Cerebellar cortex (tissue), 1 donor: Measurements from ENCODE around the gene ANO10.

Experiments used
- DNase-seq: peaks from one replicate; pipeline ENCODE4 v3.0.0-alpha.2; 2015; ENCODE audit warnings: low spot score

The ANO10 gene

DNA sequence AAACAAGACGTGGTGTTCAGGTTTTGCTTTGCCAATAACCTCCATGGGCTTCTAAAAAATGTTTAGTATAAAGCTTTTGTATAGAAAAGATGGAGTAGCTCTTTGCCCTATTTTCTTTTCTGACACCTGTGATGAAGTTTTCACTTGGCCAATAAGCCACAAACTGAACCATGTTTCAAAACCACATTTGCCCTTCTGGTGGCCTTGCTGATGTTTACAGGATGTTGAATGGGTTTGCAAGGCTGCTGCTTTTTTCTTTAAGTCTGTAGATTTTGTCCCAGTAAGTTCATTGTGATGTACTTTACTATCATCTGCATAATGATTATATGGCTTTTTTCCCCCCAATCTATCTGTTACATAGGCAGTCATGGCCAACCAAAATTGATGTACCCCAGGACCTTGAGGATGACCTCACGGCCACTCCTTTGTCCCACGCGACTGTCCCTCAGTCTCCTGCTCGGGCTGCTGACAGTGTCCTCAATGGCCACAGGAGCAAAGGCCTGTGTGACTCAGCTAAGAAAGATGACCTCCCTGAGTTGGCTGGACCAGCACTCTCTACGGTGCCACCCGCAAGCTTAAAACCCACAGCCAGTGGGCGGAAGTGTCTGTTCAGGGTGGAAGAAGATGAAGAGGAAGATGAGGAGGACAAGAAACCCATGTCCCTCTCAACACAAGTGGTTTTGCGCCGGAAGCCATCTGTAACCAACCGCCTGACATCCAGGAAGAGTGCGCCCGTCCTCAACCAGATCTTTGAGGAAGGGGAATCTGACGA lies 274.6 kb downstream of the ANO10 start:
- DNase-seq: no peak

DNA sequence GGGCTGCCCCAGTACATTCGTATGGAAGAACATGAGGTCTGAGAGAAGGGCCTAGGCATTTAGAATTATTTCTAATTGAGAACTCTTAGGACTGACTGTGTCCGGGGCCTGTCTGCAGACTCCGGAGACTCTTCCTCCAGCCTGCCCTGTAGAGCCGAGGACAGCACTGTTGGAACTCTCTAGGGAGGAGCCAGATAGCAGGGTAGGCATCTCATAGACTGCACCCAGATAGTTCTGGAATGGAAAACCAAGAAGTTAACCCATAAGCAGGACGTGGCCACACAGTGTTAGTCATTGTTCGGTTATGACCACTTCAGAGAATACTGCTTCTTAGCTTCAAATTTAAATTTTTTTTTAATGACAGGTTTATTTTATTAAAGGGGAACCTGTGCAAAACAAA lies 275.9 kb downstream of the ANO10 start:
- DNase-seq: no peak

DNA sequence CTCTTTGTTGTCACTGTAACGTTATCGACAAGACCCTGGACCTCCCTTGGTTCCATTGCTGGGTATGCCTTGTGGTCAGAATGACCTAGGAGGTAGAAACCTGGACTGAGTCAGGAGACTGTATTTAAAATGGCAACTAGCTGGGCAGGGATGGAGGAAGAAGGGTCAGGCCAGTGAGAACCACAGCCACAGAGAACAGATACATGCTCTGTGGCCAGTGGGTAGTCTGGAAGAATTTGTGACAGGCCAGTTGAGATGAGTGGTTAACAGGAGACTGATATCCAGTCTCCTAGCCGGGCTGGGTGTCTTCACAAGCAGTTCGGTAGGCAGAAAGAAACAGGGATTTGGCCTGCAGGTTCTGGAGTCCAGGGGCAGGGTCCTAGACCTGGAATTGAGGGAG lies 276.6 kb downstream of the ANO10 start:
- no peak for DNase-seq

DNA sequence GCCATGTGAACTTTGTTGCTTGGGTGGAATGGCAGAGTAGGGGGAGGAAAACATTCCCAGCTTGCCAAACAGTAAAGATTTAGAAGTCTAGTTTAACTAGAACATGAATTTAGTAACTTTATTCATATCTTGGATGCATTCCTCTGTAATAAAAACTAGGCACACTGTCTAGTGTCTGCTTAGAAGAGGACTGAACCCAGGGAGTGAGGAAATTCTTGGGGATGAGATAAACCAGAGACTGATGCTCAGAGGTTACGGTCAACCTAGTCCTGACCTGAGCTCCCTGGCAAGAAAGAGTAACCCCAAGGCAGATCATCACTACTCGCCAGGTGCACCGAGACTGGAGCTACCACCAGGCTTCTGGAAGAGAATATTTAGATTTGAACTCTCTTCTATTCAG lies 277.3 kb downstream of the ANO10 start:
- no peak for DNase-seq

DNA sequence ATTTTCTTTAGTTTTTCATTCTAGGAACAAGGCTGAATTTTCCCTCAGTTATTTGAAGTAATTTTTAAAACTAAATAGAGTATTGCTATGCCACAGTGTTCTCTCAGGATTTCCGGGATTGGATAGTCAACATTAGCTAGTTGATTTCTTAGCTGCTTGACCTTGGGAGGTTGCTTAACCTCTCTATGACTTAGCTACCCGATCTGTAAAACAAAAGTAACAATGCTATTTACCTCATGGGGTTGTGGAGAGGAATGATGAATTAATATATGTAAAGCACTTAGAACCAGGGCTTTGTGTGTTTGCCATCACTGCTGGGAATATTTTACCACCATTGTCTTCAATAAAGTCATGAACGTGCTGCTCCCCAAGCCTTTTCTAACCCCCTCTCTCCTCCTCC lies 278.0 kb downstream of the ANO10 start:
- no peak for DNase-seq

DNA sequence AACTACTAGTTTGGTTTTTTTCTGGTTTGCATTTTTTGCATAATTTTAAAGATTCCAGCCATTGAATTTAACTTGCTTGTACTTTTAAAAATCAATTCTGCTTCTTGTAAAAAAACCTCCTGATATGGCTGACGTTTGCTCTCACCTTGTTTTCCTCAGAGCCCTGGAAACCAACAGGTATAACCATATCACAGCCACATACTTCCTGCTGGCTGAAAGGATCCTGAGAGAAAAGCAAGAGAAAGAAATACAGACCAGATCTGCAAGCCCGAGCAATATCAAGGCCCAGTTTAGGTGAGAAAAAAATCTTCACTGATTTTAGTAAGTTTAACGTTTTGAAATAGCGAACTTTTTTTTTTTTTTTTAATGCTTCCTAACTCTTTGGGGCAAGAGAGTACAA lies 278.6 kb downstream of the ANO10 start:
- DNase-seq: no peak

DNA sequence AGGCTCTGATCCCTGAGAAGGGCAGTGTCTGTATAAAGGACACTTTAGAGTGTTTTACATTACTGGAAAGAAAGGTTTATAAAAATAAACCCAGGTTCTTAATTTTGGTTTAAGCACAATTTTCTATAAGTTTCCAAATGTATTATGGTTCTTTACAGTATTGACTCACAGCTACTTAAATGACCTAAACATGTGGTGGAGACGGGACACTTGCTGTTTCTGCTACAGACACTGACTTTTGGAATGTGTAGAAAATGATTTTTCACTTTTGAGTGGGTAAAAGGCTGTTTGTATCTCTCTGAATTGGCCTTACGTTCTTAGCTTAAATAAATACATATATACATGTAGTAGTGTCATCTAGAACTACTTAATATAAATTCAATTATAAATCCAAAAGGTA lies 280.0 kb downstream of the ANO10 start:
- DNase-seq: no peak

DNA sequence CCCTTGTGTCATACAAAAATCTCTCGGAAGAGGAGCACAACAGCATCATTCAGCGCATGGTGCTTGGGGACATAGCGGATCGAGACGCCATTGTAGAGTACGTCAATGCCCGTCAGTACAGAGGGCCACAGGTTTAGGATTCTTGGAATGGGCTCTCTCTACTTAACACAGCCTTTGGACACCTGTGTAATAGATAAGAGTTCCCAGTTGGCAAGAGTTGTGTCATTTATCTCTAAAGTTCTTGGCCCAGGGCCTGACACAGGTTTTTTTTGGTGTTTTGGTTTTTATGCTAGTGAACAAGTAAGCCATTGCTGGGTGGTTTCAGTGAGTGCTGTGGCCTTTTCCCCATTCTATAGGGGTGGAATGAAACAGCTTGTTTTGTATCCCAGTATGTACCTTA lies 281.4 kb downstream of the ANO10 start:
- no peak for DNase-seq

DNA sequence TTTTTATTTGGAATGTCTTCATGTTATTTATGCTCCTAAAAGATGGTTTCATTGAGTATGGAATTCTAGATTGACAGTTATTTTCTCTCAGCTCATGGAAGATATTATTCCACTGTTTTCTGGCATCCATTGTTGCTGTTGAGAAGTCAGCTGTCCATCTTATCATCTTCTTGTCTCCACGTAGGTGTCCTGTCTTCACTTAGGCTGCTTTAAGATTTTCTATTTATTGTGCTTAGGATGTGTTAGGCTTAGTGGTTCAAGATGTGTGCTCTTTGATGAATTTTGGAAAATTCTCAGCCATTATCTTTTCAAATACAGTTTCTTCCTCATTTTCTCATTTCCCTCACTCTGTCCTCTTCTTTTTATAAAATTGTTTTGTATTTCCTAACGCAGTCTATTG lies 283.5 kb downstream of the ANO10 start:
- DNase-seq: no peak

DNA sequence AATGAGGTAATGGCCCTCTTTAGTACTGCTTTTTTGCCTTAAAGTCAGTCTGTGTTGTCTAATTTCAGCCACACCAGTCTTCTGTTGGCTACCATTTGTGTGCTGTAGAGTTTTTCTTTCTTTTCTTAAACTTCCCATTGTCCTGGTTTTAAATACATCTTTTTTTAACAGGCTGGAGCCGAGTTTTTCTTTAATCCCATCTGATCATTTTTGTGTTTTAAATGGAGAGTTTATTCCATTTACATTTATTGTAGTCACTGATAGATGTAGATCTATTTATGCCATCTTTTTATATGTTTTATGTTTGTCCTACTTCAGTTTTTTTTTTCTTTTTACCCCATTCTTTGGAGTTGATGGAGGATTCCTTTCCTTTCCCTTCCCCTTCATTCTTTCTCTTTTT lies 286.0 kb downstream of the ANO10 start:
- no peak for DNase-seq

DNA sequence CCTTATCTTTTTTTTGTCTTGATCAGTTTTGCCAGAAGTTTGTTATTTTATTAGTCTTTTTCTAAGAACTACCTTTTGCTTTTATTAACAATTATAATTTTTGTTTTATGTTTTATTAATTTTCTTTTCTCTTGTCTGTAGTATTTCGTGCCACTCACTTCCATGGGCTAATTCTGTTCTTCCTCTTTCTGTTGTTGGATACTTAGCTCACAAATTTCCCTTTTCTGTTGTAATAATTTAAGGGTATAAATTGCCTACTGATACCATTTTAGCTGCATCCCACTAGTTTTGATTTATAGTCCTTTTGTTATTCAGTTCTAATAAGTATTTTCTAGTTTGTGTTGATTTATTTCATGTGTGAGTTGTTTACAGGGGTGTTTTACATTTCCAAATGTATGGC lies 286.8 kb downstream of the ANO10 start:
- no peak for DNase-seq

DNA sequence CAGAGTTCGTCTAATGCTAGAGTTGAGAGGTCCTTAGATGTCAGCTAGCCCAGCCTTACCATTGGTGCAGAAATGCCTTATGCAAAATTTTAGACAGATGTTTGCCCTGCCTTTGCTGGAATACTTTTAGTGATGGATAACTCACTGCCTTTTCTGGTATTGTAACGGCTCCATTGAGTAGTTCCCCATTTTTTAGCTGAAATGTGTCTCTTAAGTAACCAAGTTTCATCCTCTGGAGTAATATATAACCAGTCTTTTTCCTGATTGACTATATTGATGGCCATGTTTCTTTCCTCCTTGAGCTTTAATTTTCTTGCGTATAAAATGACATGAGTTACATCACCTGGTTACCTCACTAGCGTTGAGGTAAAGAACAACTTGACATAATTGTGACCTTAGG lies 290.4 kb downstream of the ANO10 start:
- no peak for DNase-seq

DNA sequence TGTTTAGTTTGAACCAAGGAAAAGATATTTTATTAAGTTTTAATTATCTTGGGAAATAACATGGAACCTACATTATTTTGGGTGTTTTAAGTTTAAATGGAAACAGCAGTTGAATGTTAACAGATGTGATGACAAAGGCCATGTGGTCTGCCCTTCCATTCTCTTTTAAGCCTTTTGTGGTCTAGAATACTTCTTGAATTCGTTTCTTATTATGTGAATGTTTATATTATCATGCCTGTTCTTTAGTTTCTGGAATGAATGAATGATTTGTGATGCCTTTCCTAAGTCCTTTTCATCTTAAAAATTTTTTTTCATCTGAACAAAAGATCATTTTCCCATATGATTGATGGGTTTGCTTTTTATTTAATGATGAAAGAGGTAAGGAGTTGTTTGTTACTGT lies 290.8 kb downstream of the ANO10 start:
- no peak for DNase-seq

DNA sequence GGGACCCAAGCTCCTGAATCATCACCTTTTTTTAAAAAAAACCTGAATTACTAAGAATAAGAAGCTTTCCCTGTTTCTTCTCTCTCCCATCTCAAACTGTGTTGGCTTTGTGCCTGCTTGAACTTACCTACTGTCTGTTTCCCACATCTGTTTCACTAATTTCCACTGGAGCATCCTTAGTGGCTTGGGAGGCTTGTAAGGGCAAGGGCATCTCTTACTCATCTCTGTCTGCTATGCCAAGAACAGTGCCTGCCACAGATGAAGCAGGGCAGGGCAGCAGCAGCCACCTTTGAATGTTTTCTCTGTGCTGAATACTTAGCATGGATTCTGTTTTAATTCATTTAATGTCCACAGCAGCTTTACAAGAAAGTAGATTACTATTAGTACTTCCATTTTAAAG lies 293.2 kb downstream of the ANO10 start:
- no peak for DNase-seq

DNA sequence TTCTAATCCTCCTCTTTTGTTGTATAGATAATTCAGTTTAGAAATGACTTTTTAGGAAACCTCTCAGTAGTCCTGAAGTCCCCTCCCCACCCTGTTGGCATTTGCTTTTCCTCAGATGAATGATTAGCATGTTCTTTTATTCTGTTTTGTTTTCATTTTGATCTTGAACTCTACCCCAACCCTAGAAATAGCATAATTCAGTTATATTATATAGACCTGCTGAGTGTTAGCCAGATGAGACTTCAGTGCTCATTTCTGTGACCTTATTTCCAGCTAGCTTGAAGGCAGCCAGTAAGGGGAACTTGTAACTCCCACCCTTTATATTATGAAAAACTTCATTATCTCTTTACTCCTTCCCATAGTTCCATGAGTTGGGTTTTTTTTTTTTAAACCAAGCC lies 294.2 kb downstream of the ANO10 start:
- no peak for DNase-seq

DNA sequence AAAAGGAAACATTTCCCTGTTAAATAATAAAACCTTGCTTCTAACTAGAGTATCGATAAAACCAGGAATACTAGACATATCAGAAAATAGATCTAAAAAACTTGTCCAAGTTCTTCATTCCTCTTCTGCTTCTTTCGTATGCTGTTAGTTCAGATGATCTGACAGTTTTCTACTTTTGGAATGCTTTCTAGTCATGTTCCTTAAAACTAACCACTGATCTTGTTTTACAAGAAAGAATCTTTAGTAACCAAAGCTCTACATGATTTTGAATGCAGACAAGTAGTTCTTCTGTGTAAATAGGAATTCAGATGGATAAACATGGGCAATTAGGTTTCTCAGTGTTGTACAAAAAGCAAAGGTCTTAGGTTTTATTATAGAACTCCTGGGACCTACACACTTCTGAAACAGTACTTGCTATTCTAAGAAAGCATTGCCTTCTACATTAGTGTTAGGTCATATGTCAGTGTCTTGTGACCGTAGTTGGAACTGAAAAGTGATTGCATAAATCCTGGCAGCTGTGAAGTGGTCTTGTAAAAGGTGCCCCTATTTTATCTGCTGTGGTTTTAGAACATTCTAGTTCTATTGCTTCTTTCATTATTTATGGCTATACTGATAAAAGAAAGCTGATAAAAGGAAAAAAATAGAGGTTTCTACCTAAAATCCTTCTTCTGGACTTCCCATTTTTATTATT lies 294.8 kb downstream of the ANO10 start:
- DNase-seq: no peak

DNA sequence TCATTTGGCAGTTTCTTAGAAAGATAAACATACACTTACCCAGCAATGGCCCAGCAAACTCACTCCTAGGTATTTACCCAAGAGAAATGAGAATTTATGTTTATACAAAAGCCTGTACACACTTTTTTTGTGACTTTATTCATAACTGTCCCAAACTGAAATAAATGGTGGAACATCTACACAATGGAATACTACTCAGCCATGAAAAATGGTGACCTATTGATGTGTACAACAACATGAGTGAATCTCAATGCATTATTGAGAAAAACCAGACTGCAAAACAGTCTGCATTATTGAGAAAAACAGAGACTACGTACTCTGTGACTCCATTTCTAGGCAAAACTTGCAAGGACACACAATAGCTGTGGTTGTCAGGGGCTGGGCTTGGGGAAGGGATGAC lies 298.3 kb downstream of the ANO10 start:
- no peak for DNase-seq

DNA sequence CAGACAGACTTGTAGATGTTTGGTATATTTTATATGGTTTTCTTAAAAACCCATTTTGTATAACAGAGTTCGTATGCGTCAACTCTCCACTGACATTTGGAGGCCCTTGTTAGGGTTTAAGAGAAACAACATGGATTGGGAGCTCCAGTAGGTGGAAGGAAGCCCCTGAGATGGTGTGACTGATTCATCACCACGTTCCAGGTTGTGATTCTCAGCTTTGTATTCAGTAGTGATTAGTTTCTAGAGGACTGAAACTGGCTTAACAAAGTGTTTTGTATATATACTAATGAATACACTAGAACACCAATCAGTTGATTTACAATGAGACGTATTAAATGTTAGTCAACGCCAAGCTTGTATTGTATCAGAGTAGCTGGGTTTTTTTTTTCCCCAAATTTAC lies 301.5 kb downstream of the ANO10 start:
- no peak for DNase-seq

DNA sequence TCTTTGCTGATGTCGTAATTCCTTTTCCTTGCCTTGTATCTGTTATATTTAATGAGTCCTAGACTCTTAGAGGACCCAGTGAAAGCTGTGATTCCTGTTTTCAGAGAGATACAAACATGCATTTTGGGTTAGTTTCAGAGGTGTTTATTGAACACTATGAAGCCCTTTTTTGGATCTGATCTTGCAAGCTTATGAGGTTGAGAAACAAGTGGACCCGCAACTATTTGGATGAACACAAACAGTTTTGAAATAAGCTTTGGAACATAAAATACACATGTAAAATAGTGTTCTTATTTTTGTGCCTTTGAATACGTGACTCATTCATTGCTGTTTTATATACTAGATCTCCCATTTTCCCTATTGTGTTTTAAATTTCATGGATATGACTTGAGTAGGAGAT lies 302.0 kb downstream of the ANO10 start:
- DNase-seq: no peak

DNA sequence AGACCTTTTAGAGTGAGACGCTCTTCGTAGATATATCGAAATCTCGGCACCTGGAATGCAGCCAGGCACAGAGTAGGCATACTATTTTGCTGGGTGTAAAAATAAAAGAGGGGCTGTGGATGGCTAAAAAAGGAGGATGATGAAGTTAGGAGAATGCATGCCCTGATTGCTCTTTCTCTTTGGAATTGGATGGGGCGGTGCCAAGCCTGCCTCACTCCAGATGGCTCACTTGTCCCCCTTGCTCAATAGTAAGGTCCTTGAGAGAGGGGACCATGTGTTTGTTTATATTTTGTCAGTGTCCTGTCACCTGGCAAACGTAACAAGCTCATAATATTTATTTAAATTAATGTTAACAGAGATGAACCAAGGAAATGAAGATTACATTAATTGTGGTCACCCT lies 302.4 kb downstream of the ANO10 start:
- DNase-seq: peak; percentile 40

DNA sequence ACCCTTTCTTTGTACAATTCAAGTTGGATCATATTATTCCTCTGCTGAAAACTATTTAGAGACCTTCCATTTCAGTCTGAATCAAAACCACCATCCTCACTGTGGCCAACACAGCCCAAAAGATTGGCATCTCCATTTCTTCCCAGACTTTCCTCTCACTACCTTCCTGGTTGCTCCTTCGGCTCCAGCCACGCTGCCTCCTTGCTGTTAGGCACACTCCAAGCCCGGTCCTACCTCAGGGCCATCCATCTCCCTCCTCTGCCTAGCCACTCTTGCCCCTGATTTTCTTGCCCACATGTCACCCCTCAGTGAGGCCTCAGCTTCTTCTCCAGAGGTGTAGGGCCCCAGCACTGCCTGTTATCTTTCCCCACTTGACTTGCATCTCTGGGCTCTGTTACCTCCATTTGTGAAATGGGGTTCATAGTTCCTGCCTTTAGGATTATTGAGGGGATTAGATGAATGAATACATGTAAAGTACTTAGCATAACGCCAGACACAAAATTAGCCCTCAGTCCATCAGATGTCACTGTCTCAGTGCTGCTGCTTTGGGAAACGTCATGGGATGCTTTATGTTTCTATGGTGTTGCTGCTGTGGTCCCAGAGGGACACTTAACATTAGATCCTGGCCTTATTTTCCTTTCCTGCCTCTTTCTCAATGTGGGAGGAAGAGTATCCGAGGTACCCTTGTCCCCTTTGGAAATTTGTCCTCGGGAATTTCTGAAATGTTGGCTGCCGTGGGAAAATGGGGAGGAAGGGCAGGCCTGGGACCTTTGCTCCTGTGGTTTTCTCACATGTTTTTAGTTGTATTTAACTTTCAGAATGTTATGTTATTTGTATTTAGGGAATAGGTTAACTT lies 304.1 kb downstream of the ANO10 start:
- DNase-seq: no peak

DNA sequence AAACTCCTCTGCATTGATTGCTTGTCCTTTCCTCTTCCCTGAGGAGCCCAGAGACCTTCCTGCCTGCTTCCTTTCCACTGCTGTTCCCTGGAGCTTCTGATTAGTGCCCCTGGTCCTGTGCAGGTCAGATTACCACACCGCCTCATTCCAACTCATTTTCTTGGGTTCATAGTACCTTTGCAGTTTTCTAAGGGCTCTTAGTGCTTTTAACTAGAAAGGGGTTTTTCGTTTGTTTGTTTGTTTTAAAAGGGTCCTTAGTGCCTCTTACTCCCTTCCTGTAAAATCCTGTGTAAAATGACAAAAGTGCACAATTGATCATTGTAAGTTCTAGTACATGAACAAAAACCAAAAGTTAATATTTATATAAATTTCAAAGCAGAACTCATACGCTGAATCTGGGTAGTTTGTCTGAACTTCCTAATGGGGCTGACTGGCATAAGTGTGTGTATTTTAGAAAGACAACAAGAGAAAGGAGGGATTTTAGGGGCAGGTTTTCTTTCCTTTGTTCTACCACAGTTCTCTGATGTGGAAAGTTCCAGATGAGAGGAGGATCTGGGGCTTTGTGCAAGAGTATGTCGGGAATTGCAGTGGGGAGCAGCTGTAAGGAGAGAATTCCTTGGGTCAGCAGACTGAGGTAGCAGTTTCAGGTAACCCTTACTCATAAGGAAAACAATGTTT lies 304.9 kb downstream of the ANO10 start:
- no peak for DNase-seq
